Activated CD4-positive, CD25-positive, alpha-beta regulatory T cell (primary cell): ENCODE data around the gene VWA3B.
"Not testable (repeated sequence)": the region's sequence is repeated elsewhere in the genome, so short reads cannot be mapped to it uniquely, and the experiment has no call there.

Experiments
- DNase-seq, 4 experiments: peaks; one replicate each; lab custom pipeline; 2025; lab: John Stamatoyannopoulos, UW

Gene VWA3B

GRCh38 chr2:98085649-98086048 lies 1.3 kb upstream of the VWA3B start:
- no peak for DNase-seq

GRCh38 chr2:98087447-98088020 lies 567 bp downstream of the VWA3B start:
- DNase-seq = no peak

- no peak for DNase-seq
Measured at GRCh38 chr2:98088261-98088660, 1.3 kb downstream of the VWA3B start.

- no peak for DNase-seq
Measured at GRCh38 chr2:98089941-98090340, 3.0 kb downstream of the VWA3B start.

- no peak for DNase-seq
Measured at GRCh38 chr2:98090951-98091350, 4.0 kb downstream of the VWA3B start.

- no peak for DNase-seq
Measured at GRCh38 chr2:98091738-98092137, 4.8 kb downstream of the VWA3B start.

GRCh38 chr2:98093146-98093545 lies 6.2 kb downstream of the VWA3B start:
- DNase-seq = no peak

- DNase-seq = no peak
Measured at GRCh38 chr2:98093611-98094010, 6.6 kb downstream of the VWA3B start.

- DNase-seq = no peak
Measured at GRCh38 chr2:98099939-98100743, 13.2 kb downstream of the VWA3B start.

- not testable (repeated sequence) for DNase-seq
Measured at GRCh38 chr2:98102315-98102714, 15.3 kb downstream of the VWA3B start.

GRCh38 chr2:98102878-98103277 lies 15.9 kb downstream of the VWA3B start:
- no peak for DNase-seq

GRCh38 chr2:98108110-98108509 lies 21.1 kb downstream of the VWA3B start:
- DNase-seq = no peak

GRCh38 chr2:98110741-98111140 lies 23.8 kb downstream of the VWA3B start:
- DNase-seq = no peak

GRCh38 chr2:98114643-98115330 lies 27.8 kb downstream of the VWA3B start:
- DNase-seq = no peak

GRCh38 chr2:98118161-98118560 lies 31.2 kb downstream of the VWA3B start:
- DNase-seq = no peak

- DNase-seq = no peak
Measured at GRCh38 chr2:98118852-98119251, 31.9 kb downstream of the VWA3B start.

GRCh38 chr2:98121149-98121548 lies 34.2 kb downstream of the VWA3B start:
- DNase-seq = no peak

GRCh38 chr2:98122524-98122923 lies 35.6 kb downstream of the VWA3B start:
- no peak for DNase-seq

- no peak for DNase-seq
Measured at GRCh38 chr2:98123286-98123685, 36.3 kb downstream of the VWA3B start.

GRCh38 chr2:98126061-98126460 lies 39.1 kb downstream of the VWA3B start:
- DNase-seq = no peak

GRCh38 chr2:98127229-98127989 lies 40.4 kb downstream of the VWA3B start:
- no peak for DNase-seq

- DNase-seq = no peak
Measured at GRCh38 chr2:98128556-98129109, 41.7 kb downstream of the VWA3B start.
